GM12892 (cell line): Measurements from ENCODE around the gene NUP93.

ENCODE experiments used
- POLR2A ChIP-seq: IDR thresholded peaks from 2 replicates; pipeline ENCODE4 v1.6.1; 2011; ENCODE audit warnings: low read depth, low read length, control low read depth
- POLR2AphosphoS5 ChIP-seq: IDR thresholded peaks from 2 replicates; pipeline ENCODE4 v1.6.1; 2011; ENCODE audit warnings: low read depth, low read length, control low read depth

DNA sequence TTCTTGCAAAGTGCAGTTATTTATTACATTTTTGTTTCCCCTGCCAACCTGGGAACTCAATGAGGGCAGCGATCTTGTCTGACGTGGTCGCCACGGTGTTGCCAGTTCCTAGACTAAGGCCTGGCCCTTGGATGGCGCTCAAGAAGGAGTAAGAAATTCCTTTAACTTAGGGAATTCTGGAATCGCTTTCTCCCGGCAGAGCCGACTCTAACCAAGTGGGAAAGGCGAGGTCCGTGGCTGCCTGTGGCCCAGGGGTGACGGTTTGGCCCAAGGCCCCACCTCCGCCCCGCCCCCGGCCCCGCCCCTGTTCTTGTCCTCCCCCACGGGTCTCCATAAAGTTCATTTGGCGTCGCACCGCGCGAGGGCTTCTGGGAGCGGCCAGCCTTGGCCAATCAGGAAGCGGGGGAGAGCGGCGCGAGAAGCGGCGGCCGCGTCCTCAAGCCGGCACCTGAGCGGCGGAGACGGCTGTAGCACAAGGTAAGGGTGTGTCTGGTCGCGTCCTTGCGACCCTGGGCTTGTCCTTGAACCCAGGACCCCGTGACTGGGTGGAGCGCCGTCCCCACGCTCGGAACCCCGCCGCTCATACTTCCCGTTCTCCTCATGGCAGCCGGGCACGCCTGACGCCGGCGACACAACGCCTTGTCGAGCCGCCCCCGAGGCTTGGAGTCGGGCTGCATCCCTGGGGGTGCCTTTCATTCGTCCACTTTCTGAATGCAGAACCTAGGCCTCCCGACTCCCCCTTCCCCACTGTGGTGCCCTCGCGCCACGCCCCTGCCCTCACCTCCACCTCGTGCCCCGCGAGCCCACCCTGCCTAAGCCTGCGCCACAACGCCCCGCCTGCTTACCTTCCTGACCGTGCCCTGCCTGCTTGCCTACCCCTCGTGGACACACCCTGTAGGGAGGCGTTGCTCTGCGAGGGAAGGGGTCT is at the start of gene NUP93:
- TF ChIP-seq POLR2AphosphoS5 (peak; percentile 89), POLR2A (peak; percentile 92)
